IPS-18c (cell line): ENCODE data around the gene KCNIP4.
A peak's percentile ranks its signal among the peaks of the same experiment; 100 is the strongest.
"Not testable (repeated sequence)": the region's sequence is repeated elsewhere in the genome, so short reads cannot be mapped to it uniquely, and the experiment has no call there.

Source experiments
- H3K4me3 ChIP-seq: 2 replicates; pipeline ENCODE4 v1.7.0; 2013; ENCODE audit warnings: low read depth, mild to moderate bottlenecking, low read length, moderate library complexity; ENCODE audit not compliant: insufficient read depth
- H3K9me3 ChIP-seq: one replicate; pipeline ENCODE4 v1.6.1; 2013; ENCODE audit warnings: mild to moderate bottlenecking, low read length, moderate library complexity; ENCODE audit not compliant: control insufficient read depth, insufficient read depth

KCNIP4 gene

DNA sequence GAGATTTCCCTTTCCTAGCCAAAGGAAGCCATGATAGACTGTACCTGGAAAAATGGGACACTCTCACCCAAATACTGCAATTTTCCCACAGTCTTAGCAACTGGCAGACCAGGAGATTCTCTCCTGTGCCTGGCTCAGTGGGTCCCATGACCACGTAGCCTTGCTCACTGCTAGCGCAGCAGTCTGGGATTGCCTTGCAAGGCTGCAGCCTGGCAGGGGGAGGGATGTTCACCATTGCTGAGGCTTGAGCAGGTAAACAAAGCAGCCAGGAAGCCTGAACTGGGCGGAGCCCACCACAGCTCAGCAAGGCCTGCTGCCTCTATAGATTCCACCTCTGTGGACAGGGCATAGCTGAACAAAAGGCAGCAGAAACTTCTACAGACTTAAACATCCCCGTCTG, 596.2 kb downstream of the KCNIP4 start:
- not testable (repeated sequence) for H3K4me3 ChIP-seq, H3K9me3 ChIP-seq

DNA sequence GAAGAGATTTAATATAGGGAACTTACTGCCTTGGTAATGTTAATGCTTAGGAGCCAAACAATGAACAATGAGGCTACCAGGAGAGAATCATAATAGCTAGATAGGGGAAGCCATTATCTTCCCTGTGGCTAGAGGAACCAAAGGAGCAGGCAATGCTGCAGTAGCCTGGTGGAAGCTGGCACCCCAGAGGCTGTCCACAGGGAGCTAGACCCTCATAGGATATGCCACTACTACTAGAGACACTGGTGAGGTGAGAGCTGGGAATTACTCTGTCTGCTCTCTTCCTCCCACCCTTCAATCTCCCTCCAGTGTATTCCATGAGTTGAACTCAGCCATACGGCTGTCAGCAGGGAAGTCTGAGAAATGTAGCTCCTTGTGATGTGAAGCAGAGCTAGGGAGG, 601.4 kb downstream of the KCNIP4 start:
- H3K9me3 ChIP-seq, result no peaks in the 10 kb centered on the region
- no peak overlapping the region for H3K4me3 ChIP-seq

DNA sequence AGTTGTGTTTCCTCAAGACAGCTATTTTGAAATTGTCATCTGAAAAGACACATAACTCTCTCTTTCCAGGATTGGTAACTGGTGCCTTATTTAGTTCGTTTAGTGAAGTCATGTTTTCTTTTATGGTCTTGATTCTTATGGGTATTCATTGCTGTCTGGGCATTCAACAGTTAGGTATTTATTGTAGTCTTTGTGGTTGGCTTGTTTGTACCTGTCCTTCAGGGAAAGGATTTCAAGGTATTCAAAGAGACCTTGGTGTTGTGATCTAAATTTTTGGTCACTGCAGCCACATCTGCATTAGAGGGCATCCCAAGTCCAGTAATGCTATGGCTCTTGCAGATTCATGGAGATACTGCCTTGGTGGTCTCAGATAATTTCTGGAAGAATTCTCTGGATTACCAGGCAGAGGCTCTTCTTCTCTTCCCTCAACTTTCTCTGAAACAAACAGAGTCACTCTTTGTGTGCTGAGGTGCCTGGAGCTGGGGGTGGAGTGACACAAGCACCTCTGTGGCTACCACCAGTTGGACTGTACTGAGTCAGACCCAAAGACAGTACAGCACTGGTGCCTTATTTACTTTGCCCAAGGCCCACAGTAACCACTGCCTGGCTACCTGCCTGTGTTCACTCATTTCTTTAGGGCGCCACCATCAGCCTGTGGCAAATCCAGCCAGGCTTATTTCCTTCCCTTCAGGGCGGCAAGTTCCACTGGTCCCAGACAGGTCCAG, 620.4 kb downstream of the KCNIP4 start:
- H3K9me3 ChIP-seq, result peaks cover 2% of the 10 kb centered on the region
- H3K4me3 ChIP-seq, result no peak overlapping the region

DNA sequence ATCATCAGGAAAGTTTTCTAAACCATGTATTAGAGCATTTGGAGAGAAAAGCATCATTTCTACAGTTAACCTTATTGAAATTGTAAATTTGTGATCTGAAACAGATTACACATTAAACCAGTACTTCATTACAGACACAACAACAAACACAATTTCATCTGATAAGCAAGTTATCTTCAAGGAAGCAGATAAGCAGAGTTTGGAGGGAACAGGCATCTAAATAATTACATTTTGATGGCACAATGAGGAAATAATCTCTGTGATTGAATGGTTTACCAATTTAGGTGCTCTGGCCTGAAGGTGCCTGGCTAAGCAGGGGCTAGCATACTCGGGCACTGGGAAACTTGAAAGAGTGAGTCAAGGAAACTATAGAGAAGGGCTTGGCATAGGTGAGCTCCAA, 628.5 kb downstream of the KCNIP4 start:
- no peak overlapping the region for H3K4me3 ChIP-seq

DNA sequence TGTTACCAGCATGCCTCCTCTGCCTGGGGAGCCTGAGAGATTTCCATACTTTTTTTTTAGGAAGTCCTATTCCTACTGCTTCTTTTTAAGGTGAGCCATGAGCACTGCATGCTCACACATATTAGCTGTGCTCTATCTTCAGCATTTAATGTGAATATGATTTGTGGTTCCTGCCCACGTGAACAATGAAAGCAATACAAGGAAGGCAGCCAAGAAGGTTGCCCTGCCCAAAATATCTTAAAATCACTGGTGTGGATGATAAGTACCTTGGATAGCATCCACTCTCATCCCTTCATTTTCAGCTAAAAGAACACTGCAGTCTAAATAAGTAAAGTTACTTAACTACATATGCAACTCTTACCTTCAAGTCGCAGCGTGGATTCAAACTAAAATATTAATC, 640.9 kb downstream of the KCNIP4 start:
- Histone ChIP-seq H3K9me3 (no peaks in the 10 kb centered on the region), H3K4me3 (no peak overlapping the region)

More for the DNA sequence above, 628.5 kb downstream of the KCNIP4 start:
- H3K9me3 ChIP-seq, result peaks cover 2% of the 10 kb centered on the region

DNA sequence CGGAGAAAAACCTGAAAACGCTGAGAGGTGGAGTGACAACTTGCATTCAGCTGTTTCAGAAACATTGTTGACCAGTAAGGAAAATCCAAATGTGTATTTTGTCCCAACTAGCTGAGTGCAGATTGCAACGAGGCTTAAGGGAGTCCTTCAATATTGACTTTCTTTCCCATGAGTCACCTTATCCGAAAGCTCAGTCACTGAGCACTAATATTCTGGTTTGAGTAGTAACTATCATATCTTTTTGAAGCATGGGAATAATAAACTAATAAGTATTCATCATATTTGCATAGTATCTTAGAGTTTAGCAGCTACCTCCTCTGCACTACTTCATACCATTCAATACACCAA, 644.1 kb downstream of the KCNIP4 start:
- Histone ChIP-seq H3K4me3 (peak overlapping the region; percentile 67; the same call in 1 of the 2 replicates), H3K9me3 (no peaks in the 10 kb centered on the region)

DNA sequence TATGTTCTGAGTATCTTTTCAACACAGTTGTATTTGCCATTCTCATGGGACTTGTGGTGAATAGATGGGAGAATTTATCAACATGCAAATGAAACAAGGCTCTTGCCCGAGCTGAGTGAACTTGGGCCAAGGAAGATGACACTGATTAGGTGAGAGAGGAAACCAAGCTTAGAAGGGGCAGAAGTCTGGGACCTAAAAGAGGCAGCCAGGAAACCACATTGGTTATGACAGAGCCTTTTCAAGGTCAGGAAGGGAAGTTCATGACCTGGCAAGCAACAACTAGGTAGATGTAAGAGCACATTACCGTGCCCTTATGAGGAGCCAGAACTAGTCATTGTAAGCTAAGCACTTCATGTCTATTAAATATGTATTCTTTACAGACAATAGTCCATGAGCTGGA, 658.0 kb downstream of the KCNIP4 start:
- Histone ChIP-seq H3K9me3 (no peaks in the 10 kb centered on the region), H3K4me3 (no peak overlapping the region)

DNA sequence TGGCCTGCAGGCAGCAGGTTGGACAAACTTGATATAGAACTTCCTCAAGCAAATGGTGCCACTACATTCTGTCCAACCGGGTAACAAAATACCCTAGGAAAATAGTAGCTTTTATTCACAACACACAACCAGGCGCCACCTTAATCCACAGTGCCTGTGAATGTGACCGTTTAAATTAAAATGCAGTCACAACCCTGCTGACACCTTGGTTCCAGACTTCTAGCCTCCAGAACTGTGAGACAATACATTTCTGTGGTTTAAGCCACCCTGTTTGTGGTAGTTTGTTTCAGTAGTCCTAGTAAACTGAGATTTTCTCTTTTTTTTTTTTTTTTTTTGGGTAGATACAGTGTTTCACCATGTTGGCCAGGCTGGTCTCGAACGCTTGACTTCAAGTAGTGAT, 672.5 kb downstream of the KCNIP4 start:
- Histone ChIP-seq H3K9me3 (no peaks in the 10 kb centered on the region), H3K4me3 (no peak overlapping the region)

DNA sequence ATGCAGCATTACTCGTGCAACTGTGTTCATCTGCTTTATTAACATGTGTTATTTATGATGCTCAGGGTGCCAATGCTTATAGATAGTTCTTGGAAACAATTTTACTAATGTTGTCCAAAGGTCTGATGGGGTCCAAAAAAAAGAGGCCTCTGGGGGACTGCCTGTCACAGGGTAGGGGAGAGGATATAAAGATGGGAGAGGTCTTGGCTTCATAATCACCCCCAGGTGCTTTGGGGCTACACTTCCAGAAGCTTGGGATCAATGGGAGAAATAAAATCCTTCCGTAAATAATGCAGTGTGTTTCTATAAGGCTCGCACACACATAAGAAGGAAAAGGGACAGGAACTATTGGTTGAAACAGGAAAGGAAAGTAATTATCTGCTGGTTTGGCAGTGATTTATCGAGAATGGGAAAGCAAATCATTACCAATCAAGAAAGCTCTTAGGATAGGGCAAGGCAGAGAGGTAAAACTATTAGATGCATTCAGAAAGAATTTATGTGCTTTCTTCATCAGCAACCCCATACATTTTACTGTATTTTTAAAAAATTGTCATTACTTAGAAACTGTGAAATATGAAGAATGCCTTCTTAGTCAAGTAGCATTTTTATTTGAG, 677.0 kb downstream of the KCNIP4 start:
- no peak overlapping the region for H3K4me3 ChIP-seq
- no peaks in the 10 kb centered on the region for H3K9me3 ChIP-seq

DNA sequence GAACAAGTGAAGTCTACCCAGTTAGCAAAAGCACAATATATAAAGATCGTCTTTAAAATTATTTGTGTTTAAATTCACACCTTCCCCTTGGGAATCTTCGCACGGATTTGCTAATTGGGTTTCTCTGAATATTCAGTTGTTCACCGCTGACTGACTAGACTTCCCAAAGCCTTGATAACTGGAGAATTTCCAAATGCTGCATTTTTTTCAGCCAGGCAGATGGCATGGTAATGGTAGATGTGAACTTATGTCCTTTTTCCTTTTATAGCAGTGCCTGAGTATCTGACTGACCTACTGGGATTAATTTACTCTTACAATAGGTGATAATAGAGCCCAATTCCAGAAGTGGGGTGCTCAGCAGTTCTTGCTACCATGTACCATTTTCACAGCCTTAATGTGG, 700.2 kb downstream of the KCNIP4 start:
- no peaks in the 10 kb centered on the region for H3K9me3 ChIP-seq
- H3K4me3 ChIP-seq, result no peak overlapping the region

DNA sequence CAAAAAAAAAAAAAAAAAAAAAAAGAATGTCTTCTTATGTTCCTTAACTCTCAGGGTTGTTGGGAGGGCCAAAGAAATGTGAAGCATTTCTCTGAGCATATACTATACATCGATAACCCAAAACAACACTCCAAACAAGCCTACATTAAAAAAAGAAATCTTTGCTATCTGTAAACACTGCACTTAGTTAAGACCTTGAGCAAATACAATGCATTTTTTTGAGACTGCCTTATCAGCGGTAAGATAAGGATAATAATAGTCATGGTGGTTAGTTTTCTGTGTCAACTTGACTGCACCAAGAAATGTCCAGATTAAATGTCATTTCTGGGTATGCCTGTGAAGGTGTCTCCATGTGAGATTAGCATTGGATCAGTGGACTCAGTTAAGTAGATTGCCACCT, 706.4 kb downstream of the KCNIP4 start:
- Histone ChIP-seq H3K4me3 (no peak overlapping the region), H3K9me3 (no peaks in the 10 kb centered on the region)

DNA sequence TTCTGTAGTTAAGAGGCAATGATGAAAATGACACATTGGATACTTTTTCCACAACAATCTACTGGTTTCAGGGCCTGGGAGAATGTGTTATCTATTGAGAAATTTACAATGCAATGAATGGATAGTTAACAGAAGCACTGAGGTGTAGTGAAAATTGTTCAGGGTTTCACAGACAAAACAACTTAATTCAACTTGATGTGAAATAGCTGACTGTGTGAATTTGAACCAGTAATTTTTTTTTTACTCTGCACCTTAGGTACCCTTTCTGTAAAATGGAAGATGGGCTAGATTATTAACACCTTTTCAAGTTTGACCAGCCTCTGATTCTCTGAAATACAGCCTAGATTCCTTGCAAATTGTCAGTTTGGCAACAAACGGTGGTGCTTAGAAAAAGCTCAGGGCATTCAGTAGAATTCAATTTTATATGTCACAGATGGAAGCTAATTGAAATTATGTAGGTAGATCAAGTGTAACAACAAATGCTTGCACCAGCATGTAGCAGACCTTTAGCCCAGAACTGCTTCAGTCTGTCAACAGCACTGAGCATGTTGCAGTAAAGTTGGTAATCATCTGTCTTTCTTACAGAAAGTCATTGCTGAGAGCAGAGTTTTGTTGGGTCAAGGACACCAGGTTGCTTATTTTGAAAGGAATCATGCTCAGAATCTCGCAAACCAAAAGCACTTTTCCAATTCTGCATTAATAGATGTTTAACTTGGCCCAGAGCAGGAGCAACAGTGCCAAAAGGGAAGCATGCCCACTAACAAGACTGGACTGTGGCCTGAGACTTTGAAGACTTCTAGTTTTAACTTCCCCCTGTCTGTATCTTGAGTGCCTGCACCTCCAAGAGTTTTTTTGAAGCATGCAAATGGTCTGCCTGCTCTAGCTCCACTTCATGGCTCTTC, 721.7 kb downstream of the KCNIP4 start:
- Histone ChIP-seq H3K4me3 (no peak overlapping the region), H3K9me3 (no peaks in the 10 kb centered on the region)

DNA sequence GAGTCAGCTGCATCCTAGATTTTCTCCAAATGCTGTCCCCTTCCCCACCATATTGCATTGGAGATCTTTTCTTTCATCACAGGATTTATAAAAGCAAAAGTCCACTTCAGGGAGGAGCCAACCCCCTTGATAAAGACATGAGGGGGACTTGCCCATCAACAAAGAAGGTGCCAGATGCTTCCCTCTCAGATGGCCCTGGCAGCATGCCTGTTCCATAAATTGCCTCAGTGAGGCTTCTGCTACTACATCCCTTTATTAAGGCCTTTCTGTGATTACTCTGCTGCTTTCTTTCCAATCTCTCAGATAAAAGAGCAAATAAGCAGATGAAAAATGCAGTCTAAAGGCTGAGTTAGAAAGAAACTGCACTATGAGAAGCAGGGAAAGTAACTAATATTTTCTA, 736.7 kb downstream of the KCNIP4 start:
- no peak overlapping the region for H3K4me3 ChIP-seq
- H3K9me3 ChIP-seq, result no peaks in the 10 kb centered on the region

DNA sequence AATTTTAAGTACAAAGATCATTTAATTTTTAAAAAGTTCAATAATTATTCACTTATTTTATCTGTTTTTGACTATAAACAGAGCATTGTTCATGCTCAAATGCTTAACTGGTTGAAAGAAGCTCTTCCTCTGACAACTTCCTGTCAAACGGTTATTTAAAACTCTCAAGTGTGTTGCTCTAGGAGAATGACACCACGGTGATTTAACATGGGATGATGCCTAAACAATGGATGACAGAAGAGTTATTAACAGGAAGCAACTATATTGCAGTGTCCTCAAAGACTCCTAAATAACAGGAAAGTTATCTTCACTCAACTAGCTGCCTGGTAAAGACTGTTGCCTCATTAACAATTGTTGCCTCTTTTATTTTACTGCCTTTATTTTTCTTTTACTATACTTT, 738.7 kb downstream of the KCNIP4 start:
- Histone ChIP-seq H3K9me3 (no peaks in the 10 kb centered on the region), H3K4me3 (no peak overlapping the region)

DNA sequence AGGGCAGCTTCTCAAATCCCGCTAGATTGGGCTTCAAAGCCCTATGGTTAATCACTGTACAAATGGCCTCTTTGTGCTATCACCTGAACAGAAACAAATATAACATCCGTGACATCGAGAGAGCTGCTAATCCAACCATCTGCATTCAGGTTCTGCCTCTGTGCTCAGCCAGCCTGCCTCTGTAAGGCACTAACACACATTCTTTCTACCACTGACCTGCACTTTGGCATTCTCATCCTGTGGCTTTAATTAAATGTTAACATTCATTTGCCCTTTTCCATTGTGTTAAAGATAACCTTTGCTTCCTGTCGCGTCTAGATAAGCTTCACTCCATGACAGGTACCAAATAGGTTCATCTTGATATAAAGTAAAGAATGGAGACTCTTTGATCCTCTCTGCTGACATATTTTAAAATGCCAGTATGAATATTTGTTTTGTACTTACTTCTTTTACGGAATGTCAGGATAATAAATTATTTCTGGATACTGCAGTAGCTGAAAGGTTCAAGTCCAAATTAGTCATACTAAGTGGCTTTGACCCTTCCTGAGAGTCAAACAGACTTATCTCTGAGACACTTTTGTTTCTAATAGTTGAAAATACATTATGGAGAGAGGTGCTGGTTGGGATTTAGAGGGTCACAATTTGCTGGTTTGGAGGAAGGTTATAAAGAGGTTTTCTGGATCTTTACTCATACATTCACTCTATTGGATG, 742.6 kb downstream of the KCNIP4 start:
- Histone ChIP-seq H3K4me3 (no peak overlapping the region), H3K9me3 (no peaks in the 10 kb centered on the region)

DNA sequence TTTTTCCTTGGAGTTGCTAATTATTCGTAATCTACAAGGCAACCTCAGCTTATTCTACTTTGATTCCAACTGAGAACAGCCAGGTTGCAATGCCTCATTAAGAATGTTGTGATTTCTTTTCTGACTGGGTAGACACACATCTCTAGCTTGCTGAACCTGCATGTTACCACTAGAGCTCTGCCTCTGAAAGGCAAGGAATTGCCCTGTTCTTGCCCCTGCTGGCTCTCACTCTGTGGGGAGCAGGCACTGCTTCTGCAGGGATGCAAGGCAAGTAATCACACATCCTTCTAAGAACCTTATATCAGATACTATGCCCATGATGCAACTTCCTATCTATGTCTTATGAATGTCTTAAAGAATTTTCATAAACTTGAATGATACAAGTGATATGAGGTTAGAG, 745.2 kb downstream of the KCNIP4 start:
- Histone ChIP-seq H3K9me3 (no peaks in the 10 kb centered on the region), H3K4me3 (no peak overlapping the region)

DNA sequence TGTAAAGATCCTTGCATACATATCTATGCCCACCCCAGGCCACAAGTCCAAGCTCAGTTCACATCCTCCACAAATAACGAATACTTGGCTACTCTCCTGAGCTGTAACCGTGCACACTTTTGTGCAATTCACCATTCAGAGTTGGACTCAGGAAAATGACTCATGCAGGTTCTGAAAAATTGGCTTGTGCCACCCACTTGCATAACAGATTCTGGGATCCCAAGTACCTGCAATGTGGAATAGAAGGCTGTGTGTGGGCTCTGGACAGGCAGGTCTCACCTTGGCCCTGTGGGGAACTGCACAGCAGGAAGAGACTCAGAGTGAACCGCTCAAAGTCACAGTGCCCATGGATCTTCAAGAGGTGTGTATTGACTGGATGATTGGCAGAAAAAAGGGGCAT, 745.6 kb downstream of the KCNIP4 start:
- no peak overlapping the region for H3K4me3 ChIP-seq
- no peaks in the 10 kb centered on the region for H3K9me3 ChIP-seq
